Hypothalamus (tissue), 51 donors: Measurements from ENCODE around the gene TMEM185A.
"Not testable (repeated sequence)": the region's sequence is repeated elsewhere in the genome, so short reads cannot be mapped to it uniquely, and the experiment has no call there.

ENCODE experiments used
- DNase-seq, 51 donors: peaks; one replicate each; lab custom pipeline; 2025; lab: John Stamatoyannopoulos, UW

TMEM185A gene

DNA sequence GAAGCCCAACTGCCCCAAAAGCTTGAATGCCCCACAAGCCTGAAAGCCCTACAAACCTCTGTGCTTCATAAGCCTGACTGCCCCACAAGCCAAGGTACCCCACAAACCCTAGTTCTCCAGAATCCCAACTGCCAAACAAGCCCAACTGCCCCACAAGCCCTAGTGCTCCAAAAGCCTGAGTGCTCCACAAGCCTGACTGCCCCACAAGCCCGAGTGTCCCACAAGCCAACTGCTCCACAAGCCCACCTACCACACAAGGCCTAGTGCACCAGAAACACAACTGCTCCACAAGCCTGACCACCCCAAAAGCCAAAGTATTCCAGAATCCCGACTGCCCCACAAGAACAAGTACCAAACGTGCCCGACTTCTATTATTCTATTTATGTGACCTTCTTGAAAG, 68.2 kb downstream of the TMEM185A start:
- no peak for DNase-seq

DNA sequence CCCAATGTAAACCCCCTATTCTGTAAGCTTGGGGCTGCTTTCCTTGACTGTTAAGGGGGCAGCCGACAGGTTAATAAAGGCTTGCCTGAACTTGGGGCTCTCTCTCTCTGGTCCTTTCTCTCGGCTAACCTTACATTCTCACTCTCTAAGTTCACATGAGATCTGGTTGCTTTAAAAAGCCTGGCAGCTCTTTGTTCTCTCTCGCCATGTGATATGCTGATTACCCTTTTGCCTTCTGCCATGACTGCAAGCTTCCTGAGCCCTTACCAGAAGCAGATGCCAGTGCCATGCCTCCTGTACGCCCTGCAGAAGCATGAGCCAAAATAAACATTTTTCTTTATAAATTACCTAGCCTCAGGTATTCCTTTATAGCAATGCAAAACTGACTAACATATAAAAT, 76.3 kb downstream of the TMEM185A start:
- DNase-seq, result not testable (repeated sequence)

DNA sequence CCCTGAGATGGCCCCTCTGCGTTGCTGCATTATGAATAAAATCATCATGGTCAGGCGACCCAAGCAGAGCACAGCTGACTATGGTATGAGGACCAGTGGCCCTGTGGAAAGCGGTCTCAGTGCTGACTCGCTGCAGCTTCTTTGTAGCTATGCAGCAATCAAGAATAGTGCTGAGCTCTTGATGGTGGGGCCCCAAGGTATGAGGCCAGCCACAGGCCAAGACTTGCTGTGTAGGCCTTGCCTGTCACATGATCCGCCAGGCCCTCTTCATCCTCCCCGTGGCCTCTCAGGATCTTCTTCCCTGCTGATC, 79.7 kb downstream of the TMEM185A start:
- DNase-seq, result not testable (repeated sequence)

DNA sequence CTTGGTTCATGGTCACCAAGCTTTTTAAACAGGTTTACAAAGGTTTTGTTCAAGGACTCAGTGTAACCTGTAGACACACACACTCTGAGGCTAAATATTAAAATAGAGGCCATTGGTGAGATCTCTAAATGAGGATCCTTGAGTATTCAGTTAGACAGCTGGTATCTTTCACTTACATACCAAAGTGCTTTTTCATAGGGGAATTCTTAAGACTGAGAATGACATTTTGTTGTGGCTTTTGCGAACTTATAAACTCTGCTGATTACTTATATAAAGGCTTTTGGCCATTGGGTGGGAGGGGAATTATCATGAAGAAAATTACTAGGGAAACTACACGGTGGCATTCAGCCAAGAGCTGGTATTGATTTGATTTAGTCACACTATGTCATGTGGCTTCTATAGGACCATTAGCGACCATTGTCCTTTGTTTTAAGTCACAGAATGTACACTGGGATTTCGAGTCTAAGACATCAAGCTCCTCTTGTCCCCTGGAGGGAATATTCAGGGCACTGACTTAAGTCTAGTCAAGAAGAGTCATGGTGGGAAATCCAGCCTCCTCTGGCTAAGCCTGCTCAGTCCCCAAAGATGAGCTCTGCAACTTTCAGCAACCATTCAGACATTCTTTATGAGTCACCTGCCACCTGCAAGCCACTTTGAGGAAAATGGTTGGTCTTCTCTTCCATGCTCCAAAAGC, 80.2 kb downstream of the TMEM185A start:
- DNase-seq, result not testable (repeated sequence)

DNA sequence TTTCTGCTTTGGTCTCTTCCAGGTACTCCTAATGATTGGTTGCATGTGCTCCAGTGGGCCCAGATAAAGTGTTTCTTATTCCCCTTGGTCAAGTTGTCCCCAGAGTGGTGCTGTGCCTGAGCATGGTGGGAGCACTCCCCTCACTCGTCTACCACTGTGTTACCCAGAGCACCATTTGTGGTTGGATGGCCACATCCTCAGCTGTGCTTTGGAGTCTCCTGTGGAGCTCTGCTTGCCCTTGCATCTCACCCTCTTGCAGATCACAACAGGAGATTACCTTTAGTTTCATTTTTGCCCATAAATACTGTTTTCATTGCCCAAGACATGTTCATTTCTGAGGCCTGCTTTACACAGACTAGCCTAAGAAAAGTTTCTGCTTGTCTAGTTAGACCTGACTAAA, 81.1 kb downstream of the TMEM185A start:
- DNase-seq, result not testable (repeated sequence)

DNA sequence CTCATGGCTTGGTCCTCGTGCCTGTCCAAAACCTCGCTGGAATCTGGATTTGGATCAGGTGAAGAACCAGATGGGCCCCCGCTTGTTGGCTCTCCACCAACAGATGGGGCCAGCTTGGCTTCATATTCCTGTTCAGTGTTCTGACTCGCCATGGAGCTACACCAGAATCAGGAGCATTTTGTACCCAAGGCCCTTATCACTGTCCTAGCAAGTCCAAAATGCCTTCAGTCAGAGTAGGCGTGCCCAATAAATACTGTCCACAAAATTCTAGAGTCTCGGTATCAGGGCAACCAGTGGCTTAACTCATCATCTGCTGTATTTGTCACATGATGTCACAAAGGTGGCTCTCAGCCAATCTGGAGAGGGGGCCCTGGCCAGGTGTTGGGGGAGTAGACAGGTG, 81.9 kb downstream of the TMEM185A start, which contains the start of gene HSFX3:
Gene HSFX3 (minus strand): TSS at position 224 of the 400 bp plus-strand sequence. CDS start 72 bp downstream, at position 152.
- not testable (repeated sequence) for DNase-seq

DNA sequence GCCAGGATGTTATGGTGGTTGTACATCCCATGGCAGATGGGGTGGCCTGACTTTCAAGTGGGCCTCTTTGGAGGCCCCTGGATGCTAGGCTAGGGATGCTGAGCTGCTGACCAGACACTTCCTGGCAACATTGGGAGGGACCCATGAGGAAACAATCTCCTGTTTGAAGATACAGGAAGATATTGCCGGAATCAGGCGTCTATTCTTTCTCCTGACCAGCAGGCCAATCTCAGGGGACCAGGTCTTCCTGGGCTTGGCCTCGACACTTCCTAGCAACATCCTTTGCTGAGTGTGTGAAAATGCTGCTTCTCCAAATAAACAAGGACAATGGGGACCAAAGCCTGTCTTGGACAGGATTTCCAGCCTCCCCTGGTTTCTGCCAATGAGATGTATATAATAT, 83.8 kb downstream of the TMEM185A start:
- DNase-seq, result not testable (repeated sequence)

DNA sequence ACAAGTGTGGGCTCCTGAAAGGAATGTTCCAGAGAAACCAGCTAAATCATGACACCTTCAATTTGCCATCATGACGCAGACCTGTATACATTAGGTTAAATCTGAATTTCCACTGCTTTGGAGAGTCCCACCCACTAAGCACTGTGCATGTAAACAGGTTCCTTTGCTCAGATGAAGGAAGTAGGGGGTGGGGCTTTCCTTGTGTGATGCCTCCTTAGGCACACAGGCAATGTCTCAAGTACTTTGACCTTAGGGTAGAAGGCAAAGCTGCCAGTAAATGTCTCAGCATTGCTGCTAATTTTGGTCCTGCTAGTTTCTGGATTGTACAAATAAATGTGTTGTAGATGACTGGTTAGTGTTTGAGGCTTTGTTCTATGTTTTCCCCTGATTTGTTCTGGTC, 84.6 kb downstream of the TMEM185A start:
- DNase-seq, result not testable (repeated sequence)
